Trophoblast cell (in vitro differentiated cells and primary cell): ENCODE results near the gene ZRANB3.

ENCODE experiments used
- DNase-seq, 2 donors: peaks; one replicate each; pipeline ENCODE4 v3.0.0-alpha.2; 2016
- H2AFZ ChIP-seq: 2 replicates; pipeline ENCODE4 v1.6.1; 2013; ENCODE audit warnings: low read length, moderate library complexity, mild to moderate bottlenecking; ENCODE audit not compliant: insufficient read depth, poor library complexity
- H2AK5ac ChIP-seq: 2 replicates; pipeline ENCODE4 v1.6.1; 2013; ENCODE audit warnings: mild to moderate bottlenecking, low read length
- H2BK120ac ChIP-seq: 2 replicates; pipeline ENCODE4 v1.6.1; 2013; ENCODE audit warnings: low read length, mild to moderate bottlenecking, moderate library complexity; ENCODE audit not compliant: insufficient read depth, poor library complexity
- H2BK12ac ChIP-seq: 2 replicates; pipeline ENCODE4 v1.6.1; 2013; ENCODE audit warnings: mild to moderate bottlenecking, low read length, moderate library complexity
- H2BK5ac ChIP-seq: 2 replicates; pipeline ENCODE4 v1.6.1; 2013; ENCODE audit warnings: low read length, low read depth, moderate library complexity, mild to moderate bottlenecking; ENCODE audit not compliant: poor library complexity
- H3K14ac ChIP-seq: 2 replicates; pipeline ENCODE4 v1.6.1; 2013; ENCODE audit warnings: mild to moderate bottlenecking, low read length
- H3K18ac ChIP-seq: 2 replicates; pipeline ENCODE4 v1.6.1; 2013; ENCODE audit warnings: mild to moderate bottlenecking, low read length
- H3K23ac ChIP-seq: 2 replicates; pipeline ENCODE4 v1.6.1; 2013; ENCODE audit warnings: low read length
- H3K27ac ChIP-seq: 2 replicates; pipeline ENCODE4 v1.5.1; 2013; ENCODE audit warnings: low read depth, mild to moderate bottlenecking, inconsistent platforms, low read length, moderate library complexity
- H3K27me3 ChIP-seq: 2 replicates; pipeline ENCODE4 v1.6.1; 2013; ENCODE audit warnings: inconsistent platforms, mild to moderate bottlenecking, low read length, moderate library complexity; ENCODE audit not compliant: insufficient read depth
- H3K36me3 ChIP-seq, 2 experiments: 1 replicate in 1 of 2; 2 replicates in 1 of 2; pipeline ENCODE4 v1.6.1; 2013; ENCODE audit warnings: low read length in 2 of 2, mild to moderate bottlenecking in 2 of 2, moderate library complexity in 1 of 2; ENCODE audit not compliant: insufficient read depth in 2 of 2, control insufficient read depth in 1 of 2
- H3K4ac ChIP-seq: 2 replicates; pipeline ENCODE4 v1.6.1; 2013; ENCODE audit warnings: low read depth, mild to moderate bottlenecking, low read length, moderate library complexity
- H3K4me1 ChIP-seq, 2 experiments: 1 replicate in 1 of 2; 2 replicates in 1 of 2; pipeline ENCODE4 v1.6.1; 2013; ENCODE audit warnings: low read length in 2 of 2, mild to moderate bottlenecking in 2 of 2, moderate library complexity in 1 of 2; ENCODE audit not compliant: insufficient read depth in 2 of 2, control insufficient read depth in 1 of 2
- H3K4me2 ChIP-seq: 2 replicates; pipeline ENCODE4 v1.6.1; 2013; ENCODE audit warnings: inconsistent platforms, mild to moderate bottlenecking, low read length, moderate library complexity
- H3K4me3 ChIP-seq: 2 replicates; pipeline ENCODE4 v1.5.1; 2013; ENCODE audit warnings: mild to moderate bottlenecking, low read depth, low read length, inconsistent platforms
- H3K79me1 ChIP-seq: one replicate; pipeline ENCODE4 v1.6.1; 2013; ENCODE audit warnings: low read length
- H3K79me2 ChIP-seq: 2 replicates; pipeline ENCODE4 v1.6.1; 2013; ENCODE audit warnings: low read length, mild to moderate bottlenecking; ENCODE audit not compliant: control insufficient read depth, insufficient read depth, poor library complexity
- H3K9ac ChIP-seq: 2 replicates; pipeline ENCODE4 v1.6.1; 2013; ENCODE audit warnings: mild to moderate bottlenecking, low read length
- H3K9me3 ChIP-seq: 2 replicates; pipeline ENCODE4 v1.6.1; 2013; ENCODE audit warnings: low read depth, mild to moderate bottlenecking, control low read depth, inconsistent platforms, low read length; ENCODE audit not compliant: insufficient read depth
- H4K12ac ChIP-seq: 2 replicates; pipeline ENCODE4 v1.6.1; 2013; ENCODE audit warnings: low read depth, mild to moderate bottlenecking, low read length, moderate library complexity
- H4K8ac ChIP-seq: 2 replicates; pipeline ENCODE4 v1.6.1; 2013; ENCODE audit warnings: low read depth, mild to moderate bottlenecking, low read length, moderate library complexity
- H4K91ac ChIP-seq: one replicate; pipeline ENCODE4 v1.6.1; 2013; ENCODE audit warnings: low read depth, mild to moderate bottlenecking, low read length, moderate library complexity
- WGBS: extraction: QIAGEN DNeasy Blood & Tissue Kit; methylation state at CpG from one replicate; pipeline ENCODE4 v1.1.7; 2013; ENCODE audit warnings: missing lambda C conversion rate; ENCODE audit not compliant: insufficient read length, insufficient coverage; ENCODE audit errors: extremely low coverage; 5-methylcytosine and 5-hydroxymethylcytosine counted together

The ZRANB3 gene

DNA sequence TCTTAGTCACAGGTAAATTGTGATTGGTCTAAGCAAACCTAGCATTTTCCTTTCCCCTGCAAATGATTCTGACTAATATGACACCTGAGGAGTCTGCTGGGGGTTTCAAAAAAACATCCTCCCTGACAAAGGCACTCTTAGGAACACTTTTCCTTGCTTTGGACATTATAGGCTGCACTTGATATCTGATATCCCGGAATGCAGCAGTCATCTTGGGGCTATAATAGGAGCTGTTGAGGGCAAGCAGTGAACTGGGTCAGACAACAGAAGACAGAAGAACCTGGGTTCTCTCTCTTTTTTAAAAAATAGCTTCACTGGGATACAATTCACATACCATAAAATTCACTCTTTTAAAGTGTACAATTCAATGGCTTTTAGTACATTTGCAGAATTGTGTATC, 249.6 kb downstream of the ZRANB3 start:
- no peak overlapping the region for H3K23ac ChIP-seq
- no peak overlapping the region for H3K14ac ChIP-seq
- no peaks in the 10 kb centered on the region for H3K4me1 ChIP-seq
- no peak overlapping the region for H4K8ac ChIP-seq
- H3K9me3 ChIP-seq: no peaks in the 10 kb centered on the region
- H2BK120ac ChIP-seq: no peak overlapping the region
- no peak overlapping the region for H4K12ac ChIP-seq
- H3K4me2 ChIP-seq: no peak overlapping the region
- no peak overlapping the region for H2BK12ac ChIP-seq
- no peaks in the 10 kb centered on the region for H3K79me2 ChIP-seq
- H3K9ac ChIP-seq: no peak overlapping the region
- DNase-seq: no peak
- no peaks in the 10 kb centered on the region for H3K27me3 ChIP-seq
- H3K18ac ChIP-seq: no peak overlapping the region
- no peaks in the 10 kb centered on the region for H3K79me1 ChIP-seq
- no peak overlapping the region for H3K4me3 ChIP-seq
- no peaks in the 10 kb centered on the region for H3K36me3 ChIP-seq
- no peak overlapping the region for H4K91ac ChIP-seq
- no CpG with 5 or more reads among the region's 1 CpG for WGBS
- H3K4ac ChIP-seq: no peak overlapping the region
- no peak overlapping the region for H2AFZ ChIP-seq
- H2BK5ac ChIP-seq: no peak overlapping the region
- H3K27ac ChIP-seq: no peak overlapping the region
- H2AK5ac ChIP-seq: no peak overlapping the region

DNA sequence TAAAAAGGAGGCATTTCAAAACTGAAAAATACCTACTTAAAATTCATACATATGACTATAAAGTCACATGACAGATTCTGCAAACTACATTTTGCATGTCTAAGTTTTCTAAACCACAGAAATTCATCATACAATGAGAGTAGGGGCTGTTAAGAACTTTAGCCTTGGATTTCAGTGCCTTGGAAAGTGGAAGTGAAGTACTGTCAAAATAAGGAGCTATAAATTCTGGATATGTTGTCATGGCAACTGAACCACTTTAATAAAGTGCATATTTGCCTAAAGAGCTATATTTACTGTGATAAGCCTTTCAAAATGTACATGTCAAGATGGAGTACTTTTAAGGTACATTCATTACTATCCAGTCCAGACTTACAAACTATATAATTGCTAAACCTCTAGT, 251.8 kb downstream of the ZRANB3 start:
- no peak overlapping the region for H3K4me3 ChIP-seq
- H3K4me1 ChIP-seq: no peaks in the 10 kb centered on the region
- H3K23ac ChIP-seq: no peak overlapping the region
- H3K79me1 ChIP-seq: no peaks in the 10 kb centered on the region
- no peak overlapping the region for H3K27ac ChIP-seq
- no peaks in the 10 kb centered on the region for H3K9me3 ChIP-seq
- no peak overlapping the region for H3K4me2 ChIP-seq
- H2BK120ac ChIP-seq: no peak overlapping the region
- no peaks in the 10 kb centered on the region for H3K79me2 ChIP-seq
- H4K91ac ChIP-seq: no peak overlapping the region
- H2BK5ac ChIP-seq: no peak overlapping the region
- H3K14ac ChIP-seq: no peak overlapping the region
- no peak overlapping the region for H3K18ac ChIP-seq
- no peaks in the 10 kb centered on the region for H3K27me3 ChIP-seq
- no peak overlapping the region for H3K9ac ChIP-seq
- DNase-seq: no peak
- no peak overlapping the region for H4K8ac ChIP-seq
- H3K36me3 ChIP-seq: no peaks in the 10 kb centered on the region
- no peak overlapping the region for H3K4ac ChIP-seq
- H2BK12ac ChIP-seq: no peak overlapping the region
- no peak overlapping the region for H4K12ac ChIP-seq
- no peak overlapping the region for H2AFZ ChIP-seq
- no peak overlapping the region for H2AK5ac ChIP-seq

DNA sequence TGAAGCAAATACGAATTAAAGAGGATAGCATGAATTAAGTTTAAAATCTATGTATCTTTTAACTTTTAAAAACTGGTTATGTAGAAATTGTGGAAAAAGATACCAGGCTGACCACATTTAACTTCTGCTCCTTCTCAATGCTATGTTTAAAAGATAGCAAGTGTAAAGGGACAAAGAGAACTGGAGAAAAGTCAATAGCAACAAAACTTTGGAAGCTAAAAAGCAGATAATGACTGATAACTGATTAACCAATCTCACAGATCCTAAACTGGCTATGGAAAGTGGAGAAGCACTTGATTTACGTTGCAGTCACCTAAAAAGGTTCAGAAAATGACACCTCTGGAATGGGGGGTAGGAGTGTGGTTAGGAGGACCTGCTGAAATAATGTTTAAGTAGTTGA, 254.5 kb downstream of the ZRANB3 start:
- Histone ChIP-seq H2BK12ac (no peak overlapping the region), H2BK5ac (no peak overlapping the region), H2AK5ac (no peak overlapping the region), H3K79me1 (no peaks in the 10 kb centered on the region), H3K18ac (no peak overlapping the region), H3K27me3 (no peaks in the 10 kb centered on the region), H3K4me1 (no peaks in the 10 kb centered on the region), H3K36me3 (no peaks in the 10 kb centered on the region), H2AFZ (no peak overlapping the region), H3K79me2 (no peaks in the 10 kb centered on the region), H3K9me3 (no peaks in the 10 kb centered on the region), H3K4ac (no peak overlapping the region), H4K12ac (no peak overlapping the region), H3K9ac (no peak overlapping the region), H3K14ac (no peak overlapping the region), H4K91ac (no peak overlapping the region), H3K4me3 (no peak overlapping the region), H3K27ac (no peak overlapping the region), H3K23ac (no peak overlapping the region), H2BK120ac (no peak overlapping the region), H3K4me2 (no peak overlapping the region), H4K8ac (no peak overlapping the region)
- WGBS: no CpG with 5 or more reads among the region's 2 CpGs
- DNase-seq: no peak

DNA sequence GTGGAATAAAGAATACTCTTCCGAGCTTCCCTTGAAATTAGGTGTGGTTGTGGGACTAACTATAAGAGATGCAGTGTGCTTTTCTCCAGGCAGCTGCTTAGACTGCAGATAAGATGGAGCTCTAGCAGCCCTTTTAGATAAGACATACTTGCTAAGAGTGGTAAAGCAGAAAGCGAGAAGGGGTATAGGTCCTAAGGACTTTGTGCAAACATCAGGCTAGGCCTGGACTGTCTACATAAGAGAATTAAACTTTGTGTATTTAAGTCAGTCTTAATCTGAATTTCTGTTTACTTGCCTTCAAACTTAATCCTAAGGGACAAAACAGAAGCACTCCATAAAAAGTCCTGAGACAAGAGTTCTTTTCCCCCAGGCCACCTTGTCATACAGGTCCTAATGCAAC, 260.0 kb downstream of the ZRANB3 start:
- no peak overlapping the region for H2AK5ac ChIP-seq
- H3K23ac ChIP-seq: no peak overlapping the region
- H4K8ac ChIP-seq: no peak overlapping the region
- no peak overlapping the region for H3K4me3 ChIP-seq
- H2AFZ ChIP-seq: no peak overlapping the region
- H3K14ac ChIP-seq: no peak overlapping the region
- no peak for DNase-seq
- H3K27me3 ChIP-seq: no peaks in the 10 kb centered on the region
- no peak overlapping the region for H3K4me2 ChIP-seq
- no peak overlapping the region for H3K18ac ChIP-seq
- no peak overlapping the region for H2BK12ac ChIP-seq
- no peak overlapping the region for H2BK120ac ChIP-seq
- H3K4ac ChIP-seq: no peak overlapping the region
- no peaks in the 10 kb centered on the region for H3K79me2 ChIP-seq
- H4K12ac ChIP-seq: no peak overlapping the region
- no peaks in the 10 kb centered on the region for H3K36me3 ChIP-seq
- H3K79me1 ChIP-seq: no peaks in the 10 kb centered on the region
- WGBS: no CpG with 5 or more reads among the region's 2 CpGs
- H3K27ac ChIP-seq: no peak overlapping the region
- H3K9me3 ChIP-seq: no peaks in the 10 kb centered on the region
- H2BK5ac ChIP-seq: no peak overlapping the region
- H3K9ac ChIP-seq: no peak overlapping the region
- H4K91ac ChIP-seq: no peak overlapping the region
- H3K4me1 ChIP-seq: no peaks in the 10 kb centered on the region
